ENCODE measurements around the gene ARSG.

The ARSG gene

DNA sequence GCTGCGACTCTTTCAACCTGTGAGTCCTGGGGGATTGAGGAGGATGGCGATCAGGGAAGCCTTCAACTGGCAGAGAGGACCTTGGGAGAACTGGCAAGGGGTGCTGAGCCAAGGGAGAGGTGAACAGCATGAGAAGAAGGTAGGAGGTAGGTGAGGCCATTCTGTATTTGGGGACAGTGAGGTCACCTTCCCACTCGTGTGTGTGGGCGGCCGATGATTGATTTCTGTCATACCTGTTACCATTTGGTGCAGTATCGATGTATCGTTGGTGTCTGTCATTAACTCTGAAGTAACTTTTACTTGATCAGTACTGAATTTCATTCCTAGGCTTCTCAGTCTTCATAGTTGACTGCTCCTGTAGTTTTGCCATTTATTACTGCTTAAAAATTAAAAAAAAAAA lies 3.8 kb downstream of the ARSG start:
- TF ChIP-seq, protein P1, sequence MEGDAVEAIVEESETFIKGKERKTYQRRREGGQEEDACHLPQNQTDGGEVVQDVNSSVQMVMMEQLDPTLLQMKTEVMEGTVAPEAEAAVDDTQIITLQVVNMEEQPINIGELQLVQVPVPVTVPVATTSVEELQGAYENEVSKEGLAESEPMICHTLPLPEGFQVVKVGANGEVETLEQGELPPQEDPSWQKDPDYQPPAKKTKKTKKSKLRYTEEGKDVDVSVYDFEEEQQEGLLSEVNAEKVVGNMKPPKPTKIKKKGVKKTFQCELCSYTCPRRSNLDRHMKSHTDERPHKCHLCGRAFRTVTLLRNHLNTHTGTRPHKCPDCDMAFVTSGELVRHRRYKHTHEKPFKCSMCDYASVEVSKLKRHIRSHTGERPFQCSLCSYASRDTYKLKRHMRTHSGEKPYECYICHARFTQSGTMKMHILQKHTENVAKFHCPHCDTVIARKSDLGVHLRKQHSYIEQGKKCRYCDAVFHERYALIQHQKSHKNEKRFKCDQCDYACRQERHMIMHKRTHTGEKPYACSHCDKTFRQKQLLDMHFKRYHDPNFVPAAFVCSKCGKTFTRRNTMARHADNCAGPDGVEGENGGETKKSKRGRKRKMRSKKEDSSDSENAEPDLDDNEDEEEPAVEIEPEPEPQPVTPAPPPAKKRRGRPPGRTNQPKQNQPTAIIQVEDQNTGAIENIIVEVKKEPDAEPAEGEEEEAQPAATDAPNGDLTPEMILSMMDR (IDR thresholded peaks at IDR 0.05): no peak
- Mint-ChIP-seq H3K36me3 (ENCODE audit: low read depth) (peaks cover 5% of the 10 kb centered on the region), H3K27ac (no peak overlapping the region), H3K27me3 (ENCODE audit: low read depth, poor library complexity) (peaks cover 47% of the 10 kb centered on the region), H3K4me3 (no peak overlapping the region), H3K9me3 (no peaks in the 10 kb centered on the region), H3K4me1 (peaks cover 15% of the 10 kb centered on the region)
- DNase-seq: no peak

DNA sequence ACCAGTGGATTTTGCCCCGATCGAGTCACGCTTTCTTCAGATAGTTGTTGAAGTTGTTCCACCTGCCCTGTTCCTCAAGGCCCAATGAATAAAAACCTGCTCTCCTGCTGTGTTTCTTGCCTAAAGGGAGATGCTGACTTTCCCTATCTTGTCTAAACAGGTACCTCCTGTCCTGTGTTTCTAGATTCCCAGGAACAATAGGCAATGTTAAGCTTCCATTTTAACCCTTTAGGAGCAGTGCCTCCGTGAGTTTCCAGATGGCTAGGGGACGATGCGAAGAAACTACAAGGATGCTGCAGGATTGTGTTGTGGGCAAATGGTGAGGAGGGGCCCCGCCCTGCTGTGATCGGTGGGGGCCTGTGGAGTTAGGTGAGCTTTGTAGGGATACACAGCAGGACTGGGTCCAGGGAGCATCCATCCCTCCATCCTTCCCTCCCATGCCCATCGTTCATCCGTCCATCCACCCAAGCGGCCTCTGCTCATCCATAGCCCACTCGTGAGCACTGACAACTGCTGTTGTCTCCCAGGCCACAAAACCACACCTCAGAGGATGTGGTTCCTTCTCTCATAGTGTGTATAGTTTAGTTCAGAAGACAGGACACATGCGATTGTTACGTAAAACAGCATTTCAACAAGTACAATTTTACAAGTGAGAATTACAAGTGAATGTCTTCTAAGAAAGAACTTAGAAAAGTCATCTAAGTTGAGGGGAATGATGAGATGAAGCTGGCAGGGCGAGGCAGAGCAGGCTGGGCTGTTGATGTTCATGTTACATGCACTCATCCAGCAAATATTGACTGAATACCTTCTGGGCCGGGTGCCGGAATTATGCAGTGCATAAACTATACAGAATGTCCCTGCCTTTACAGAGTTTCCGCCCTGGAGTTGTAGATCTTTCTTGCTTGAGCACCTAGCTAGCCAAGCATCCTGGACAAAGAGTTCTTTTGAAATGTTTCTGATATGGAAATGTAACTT lies 5.2 kb downstream of the ARSG start:
- peaks cover 2% of the 10 kb centered on the region for H3K9me3 Mint-ChIP-seq
- peaks cover 5% of the 10 kb centered on the region for H3K36me3 Mint-ChIP-seq (ENCODE audit: low read depth)
- no peak for DNase-seq
- peaks cover 37% of the 10 kb centered on the region for H3K27me3 Mint-ChIP-seq (ENCODE audit: low read depth, poor library complexity)
- peaks cover 10% of the 10 kb centered on the region for H3K4me1 Mint-ChIP-seq
- no peak overlapping the region for H3K27ac Mint-ChIP-seq
- H3K4me3 Mint-ChIP-seq: no peak overlapping the region
- TF ChIP-seq, protein P1 (IDR thresholded peaks at IDR 0.05): no peak

DNA sequence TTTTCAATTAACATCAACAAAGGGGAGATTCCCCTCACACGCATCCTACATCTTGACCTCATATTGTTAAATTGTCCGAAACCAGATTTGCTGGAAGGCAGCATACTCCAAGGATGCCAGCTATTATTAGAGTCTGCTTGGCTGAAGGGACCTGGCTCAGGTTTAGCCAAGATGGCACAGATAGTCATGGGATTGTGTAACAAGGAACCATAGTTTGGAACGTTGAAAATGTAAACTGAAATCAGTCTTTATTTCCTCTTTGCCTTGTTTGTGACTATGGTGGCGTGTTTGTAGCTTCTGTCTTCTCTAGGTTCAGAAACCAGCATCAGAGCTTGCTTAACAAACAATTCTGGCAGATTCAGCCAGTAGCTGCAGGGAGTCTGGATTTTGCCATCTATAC lies 5.9 kb downstream of the ARSG start:
- Mint-ChIP-seq H3K36me3 (ENCODE audit: low read depth) (peaks cover 5% of the 10 kb centered on the region), H3K9me3 (peaks cover 7% of the 10 kb centered on the region), H3K27me3 (ENCODE audit: low read depth, poor library complexity) (peaks cover 38% of the 10 kb centered on the region), H3K4me3 (no peak overlapping the region), H3K27ac (no peak overlapping the region), H3K4me1 (peaks cover 17% of the 10 kb centered on the region)
- no peak for DNase-seq
- TF ChIP-seq, protein P1 (IDR thresholded peaks at IDR 0.05): no peak

DNA sequence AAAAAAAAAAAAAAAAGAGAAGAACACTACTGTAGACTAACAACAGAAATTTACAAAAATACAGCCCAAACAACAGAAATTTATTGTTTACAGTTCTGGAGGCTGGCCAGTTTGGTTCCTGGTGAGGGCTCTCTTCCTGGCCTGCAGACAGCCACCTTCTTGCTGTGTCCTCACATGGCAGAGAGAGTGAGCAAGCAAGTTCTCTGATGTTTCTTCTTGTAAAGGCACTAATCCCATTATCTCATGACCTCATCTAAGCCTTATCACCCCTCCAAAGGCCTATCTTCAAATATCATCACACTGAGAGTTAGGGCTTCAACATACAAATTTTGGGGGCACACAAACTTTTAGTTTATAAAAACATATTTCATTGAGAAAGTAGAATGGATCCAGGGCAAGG lies 7.3 kb downstream of the ARSG start:
- no peak for DNase-seq
- peaks cover 7% of the 10 kb centered on the region for H3K9me3 Mint-ChIP-seq
- H3K4me1 Mint-ChIP-seq: peaks cover 17% of the 10 kb centered on the region
- TF ChIP-seq, protein P1 (IDR thresholded peaks at IDR 0.05): no peak
- H3K27me3 Mint-ChIP-seq (ENCODE audit: low read depth, poor library complexity): peaks cover 26% of the 10 kb centered on the region
- no peak overlapping the region for H3K4me3 Mint-ChIP-seq
- H3K27ac Mint-ChIP-seq: no peak overlapping the region
- peaks cover 5% of the 10 kb centered on the region for H3K36me3 Mint-ChIP-seq (ENCODE audit: low read depth)

DNA sequence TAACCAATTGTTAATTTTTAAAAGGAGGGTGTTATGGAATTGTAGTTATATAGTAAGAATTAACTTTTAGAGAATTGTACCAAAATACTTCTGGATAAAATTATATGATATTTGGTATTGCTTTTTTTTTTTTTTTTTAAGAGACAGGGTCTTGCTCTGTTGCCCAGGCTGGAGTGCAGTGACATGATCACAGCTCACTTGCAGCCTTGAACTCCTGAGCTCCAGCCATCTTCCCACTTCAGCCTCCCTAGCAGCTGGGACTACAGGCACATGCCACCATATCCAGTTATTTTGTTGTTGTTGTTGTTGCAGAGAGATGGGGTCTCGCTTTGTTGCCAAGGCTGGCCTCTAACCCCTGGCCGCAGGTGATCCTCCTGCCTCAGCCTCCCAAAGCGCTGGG lies 8.5 kb downstream of the ARSG start:
- TF ChIP-seq, protein P1 (IDR thresholded peaks at IDR 0.05): no peak
- peaks cover 17% of the 10 kb centered on the region for H3K4me1 Mint-ChIP-seq
- peaks cover 5% of the 10 kb centered on the region for H3K36me3 Mint-ChIP-seq (ENCODE audit: low read depth)
- H3K27ac Mint-ChIP-seq: no peak overlapping the region
- peaks cover 13% of the 10 kb centered on the region for H3K27me3 Mint-ChIP-seq (ENCODE audit: low read depth, poor library complexity)
- no peak overlapping the region for H3K4me3 Mint-ChIP-seq
- DNase-seq: no peak
- H3K9me3 Mint-ChIP-seq: peaks cover 7% of the 10 kb centered on the region

All from nephron progenitor cell (in vitro differentiated cells).